RPMI8226 (cell line): Measurements from ENCODE around the gene BCAS3.
"Not testable (repeated sequence)": the region's sequence is repeated elsewhere in the genome, so short reads cannot be mapped to it uniquely, and the experiment has no call there.

Experiments used
- DNase-seq: peaks from one replicate; pipeline ENCODE4 v3.0.0-alpha.2; 2015

BCAS3 gene

GRCh38 chr17:61134551-61135235 is 457.0 kb downstream of the BCAS3 start:
- no peak for DNase-seq

GRCh38 chr17:61135782-61136181 is 458.1 kb downstream of the BCAS3 start:
- DNase-seq, result no peak

- DNase-seq, result no peak
Observed at GRCh38 chr17:61136296-61136695, 458.6 kb downstream of the BCAS3 start.

GRCh38 chr17:61139219-61139618 is 461.6 kb downstream of the BCAS3 start:
- DNase-seq, result peak; percentile 77

GRCh38 chr17:61140081-61140786 is 462.6 kb downstream of the BCAS3 start:
- no peak for DNase-seq

GRCh38 chr17:61143026-61143425 is 465.4 kb downstream of the BCAS3 start:
- no peak for DNase-seq

GRCh38 chr17:61144137-61144536 is 466.5 kb downstream of the BCAS3 start:
- no peak for DNase-seq

GRCh38 chr17:61144617-61145564 is 467.2 kb downstream of the BCAS3 start:
- DNase-seq, result no peak

- DNase-seq, result not testable (repeated sequence)
Observed at GRCh38 chr17:61146833-61147232, 469.2 kb downstream of the BCAS3 start.

GRCh38 chr17:61149106-61149825 is 471.6 kb downstream of the BCAS3 start:
- DNase-seq, result no peak

- DNase-seq, result no peak
Observed at GRCh38 chr17:61149862-61150362, 472.3 kb downstream of the BCAS3 start.

- no peak for DNase-seq
Observed at GRCh38 chr17:61150686-61151299, 473.1 kb downstream of the BCAS3 start.

- DNase-seq, result no peak
Observed at GRCh38 chr17:61152898-61153297, 475.2 kb downstream of the BCAS3 start.

GRCh38 chr17:61155590-61156237 is 478.1 kb downstream of the BCAS3 start:
- no peak for DNase-seq

- no peak for DNase-seq
Observed at GRCh38 chr17:61157246-61157886, 479.7 kb downstream of the BCAS3 start.

- DNase-seq, result no peak
Observed at GRCh38 chr17:61158376-61158775, 480.7 kb downstream of the BCAS3 start.

- DNase-seq, result no peak
Observed at GRCh38 chr17:61159221-61159814, 481.7 kb downstream of the BCAS3 start.

GRCh38 chr17:61160204-61160603 is 482.6 kb downstream of the BCAS3 start:
- DNase-seq, result no peak

- DNase-seq, result no peak
Observed at GRCh38 chr17:61160789-61161445, 483.3 kb downstream of the BCAS3 start.

- DNase-seq, result no peak
Observed at GRCh38 chr17:61161615-61162134, 484.0 kb downstream of the BCAS3 start.
